MM.1S (cell line): ENCODE data around the gene ARL5B.
"Not testable (repeated sequence)": the region's sequence is repeated elsewhere in the genome, so short reads cannot be mapped to it uniquely, and the experiment has no call there.

Source experiments
- DNase-seq: peaks from one replicate; pipeline ENCODE4 v3.0.0-alpha.2; 2015
- H2AFZ ChIP-seq: fragments of 300-600 bp; sonication (generic); 2 replicates; pipeline ENCODE4 v1.6.0; 2016; ENCODE audit warnings: antibody characterized with exemption, low read length
- H3F3A ChIP-seq: fragments of 300-600 bp; sonication (generic); 2 replicates; pipeline ENCODE4 v1.6.1; 2016; ENCODE audit warnings: mild to moderate bottlenecking, antibody characterized with exemption, low read length, moderate library complexity, mixed read lengths; ENCODE audit not compliant: insufficient read depth
- H3K27ac ChIP-seq: fragments of 300-600 bp; sonication (generic); 2 replicates; pipeline ENCODE4 v1.5.1; 2016; ENCODE audit warnings: mild to moderate bottlenecking, low read length
- H3K27me3 ChIP-seq: fragments of 300-600 bp; sonication (generic); replicated peaks from 2 replicates; pipeline ENCODE4 v1.6.0; 2016; ENCODE audit warnings: low read length; ENCODE audit not compliant: insufficient read depth
- H3K36me3 ChIP-seq: fragments of 300-600 bp; sonication (generic); replicated peaks from 2 replicates; pipeline ENCODE4 v1.6.1; 2016; ENCODE audit warnings: mild to moderate bottlenecking, low read length, mixed read lengths; ENCODE audit not compliant: insufficient read depth
- H3K4me1 ChIP-seq: fragments of 300-600 bp; sonication (generic); 2 replicates; pipeline ENCODE4 v1.6.1; 2016; ENCODE audit warnings: low read length, mixed read lengths
- H3K4me2 ChIP-seq: fragments of 300-600 bp; sonication (generic); 2 replicates; pipeline ENCODE4 v1.6.0; 2016; ENCODE audit warnings: low read depth, low read length
- H3K4me3 ChIP-seq: fragments of 300-600 bp; sonication (generic); 2 replicates; pipeline ENCODE4 v1.5.1; 2016; ENCODE audit warnings: low read length, mixed read lengths
- H3K79me2 ChIP-seq: fragments of 300-600 bp; sonication (generic); 2 replicates; pipeline ENCODE4 v1.6.1; 2016; ENCODE audit warnings: mixed run types, low read length, mixed read lengths
- H3K9ac ChIP-seq: fragments of 300-600 bp; sonication (generic); 2 replicates; pipeline ENCODE4 v1.6.1; 2016; ENCODE audit warnings: low read length, mixed read lengths
- H3K9me2 ChIP-seq: fragments of 300-600 bp; sonication (generic); replicated peaks from 2 replicates; pipeline ENCODE4 v1.6.1; 2016; ENCODE audit warnings: mild to moderate bottlenecking, low read length, mixed read lengths; ENCODE audit not compliant: insufficient read depth
- H3K9me3 ChIP-seq: fragments of 300-600 bp; sonication (generic); replicated peaks from 2 replicates; pipeline ENCODE4 v1.6.1; 2016; ENCODE audit warnings: mild to moderate bottlenecking, low read length, mixed read lengths; ENCODE audit not compliant: insufficient read depth
- H4K20me1 ChIP-seq: fragments of 300-600 bp; sonication (generic); 2 replicates; pipeline ENCODE4 v1.6.1; 2016; ENCODE audit warnings: mild to moderate bottlenecking, low read length, moderate library complexity, mixed read lengths; ENCODE audit not compliant: insufficient read depth
- EZH2 ChIP-seq: fragments of 300-600 bp; sonication (generic); optimal IDR thresholded peaks from 2 replicates; pipeline ENCODE3; 2017; ENCODE audit warnings: low read depth, mild to moderate bottlenecking, antibody characterized with exemption, low read length, mixed read lengths
- EZH2phosphoT487 ChIP-seq: fragments of 300-600 bp; sonication (generic); IDR thresholded peaks from 2 replicates; pipeline ENCODE4 v1.6.1; 2018; ENCODE audit warnings: antibody characterized with exemption, low read length
- TF ChIP-seq, protein P1 (sequence below): fragments of 300-600 bp; sonication (generic); IDR thresholded peaks from 2 replicates; pipeline ENCODE4 v1.5.1; 2016; ENCODE audit warnings: antibody characterized with exemption, low read length, mixed read lengths

The ARL5B gene

DNA sequence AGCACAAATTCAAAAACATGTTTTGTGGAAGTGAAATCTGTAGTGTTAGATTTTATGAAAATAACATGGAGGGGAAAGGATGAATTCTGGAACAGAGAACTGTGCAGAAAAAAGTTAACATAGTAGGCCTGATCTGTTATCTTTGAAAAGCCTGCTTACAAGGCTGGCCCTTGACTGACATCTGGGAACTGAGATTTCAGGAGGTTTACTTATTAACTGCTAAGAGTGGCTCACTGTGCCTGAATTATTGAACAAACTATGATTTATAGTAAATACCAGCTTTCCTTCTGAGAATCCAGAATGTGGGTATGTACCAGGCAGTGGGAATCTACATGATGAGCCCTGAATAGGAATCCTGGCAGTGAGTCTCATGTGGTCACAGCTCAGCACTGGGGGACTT lies 38.4 kb upstream of the ARL5B start:
- no peak overlapping the region for H3K9ac ChIP-seq
- no peak for DNase-seq
- H3K36me3 ChIP-seq: no peaks in the 10 kb centered on the region
- H3K79me2 ChIP-seq: no peaks in the 10 kb centered on the region
- H3K27me3 ChIP-seq: no peaks in the 10 kb centered on the region
- H3K9me3 ChIP-seq: no peaks in the 10 kb centered on the region
- no peaks in the 10 kb centered on the region for H3K4me1 ChIP-seq
- no peak overlapping the region for H3K4me2 ChIP-seq
- no peaks in the 10 kb centered on the region for H3K9me2 ChIP-seq
- H3K4me3 ChIP-seq: no peak overlapping the region
- no peaks in the 10 kb centered on the region for H3F3A ChIP-seq
- TF ChIP-seq EZH2 (no peak), EZH2phosphoT487 (no peak)
- TF ChIP-seq, protein P1, sequence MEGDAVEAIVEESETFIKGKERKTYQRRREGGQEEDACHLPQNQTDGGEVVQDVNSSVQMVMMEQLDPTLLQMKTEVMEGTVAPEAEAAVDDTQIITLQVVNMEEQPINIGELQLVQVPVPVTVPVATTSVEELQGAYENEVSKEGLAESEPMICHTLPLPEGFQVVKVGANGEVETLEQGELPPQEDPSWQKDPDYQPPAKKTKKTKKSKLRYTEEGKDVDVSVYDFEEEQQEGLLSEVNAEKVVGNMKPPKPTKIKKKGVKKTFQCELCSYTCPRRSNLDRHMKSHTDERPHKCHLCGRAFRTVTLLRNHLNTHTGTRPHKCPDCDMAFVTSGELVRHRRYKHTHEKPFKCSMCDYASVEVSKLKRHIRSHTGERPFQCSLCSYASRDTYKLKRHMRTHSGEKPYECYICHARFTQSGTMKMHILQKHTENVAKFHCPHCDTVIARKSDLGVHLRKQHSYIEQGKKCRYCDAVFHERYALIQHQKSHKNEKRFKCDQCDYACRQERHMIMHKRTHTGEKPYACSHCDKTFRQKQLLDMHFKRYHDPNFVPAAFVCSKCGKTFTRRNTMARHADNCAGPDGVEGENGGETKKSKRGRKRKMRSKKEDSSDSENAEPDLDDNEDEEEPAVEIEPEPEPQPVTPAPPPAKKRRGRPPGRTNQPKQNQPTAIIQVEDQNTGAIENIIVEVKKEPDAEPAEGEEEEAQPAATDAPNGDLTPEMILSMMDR: no peak
- no peak overlapping the region for H2AFZ ChIP-seq
- no peak overlapping the region for H3K27ac ChIP-seq
- no peaks in the 10 kb centered on the region for H4K20me1 ChIP-seq

DNA sequence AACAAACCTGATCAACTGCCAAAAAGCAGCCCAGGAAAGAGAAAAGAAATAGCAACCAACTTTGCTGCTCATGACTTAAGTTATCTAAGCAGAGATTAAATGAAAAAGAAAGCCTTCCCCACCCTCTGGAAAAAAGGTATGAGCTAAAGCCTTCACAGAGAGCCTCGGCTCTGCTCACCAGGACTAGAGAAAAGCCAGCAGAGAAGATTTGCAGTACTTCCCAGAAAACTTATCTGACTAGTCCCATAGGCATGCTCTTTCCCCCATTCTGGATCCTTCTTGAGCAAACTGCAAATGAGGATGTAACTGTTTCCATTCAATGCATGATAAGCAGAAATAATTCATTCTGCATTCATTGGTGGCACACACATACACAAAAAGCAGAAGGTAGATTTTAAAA lies 35.6 kb upstream of the ARL5B start:
- H3K79me2 ChIP-seq, H3K4me2 ChIP-seq, H4K20me1 ChIP-seq, DNase-seq, H3K9me3 ChIP-seq, H2AFZ ChIP-seq, H3K36me3 ChIP-seq, H3K27me3 ChIP-seq, H3K27ac ChIP-seq, H3F3A ChIP-seq, H3K4me1 ChIP-seq, H3K9me2 ChIP-seq, H3K9ac ChIP-seq, H3K4me3 ChIP-seq: not testable (repeated sequence)

DNA sequence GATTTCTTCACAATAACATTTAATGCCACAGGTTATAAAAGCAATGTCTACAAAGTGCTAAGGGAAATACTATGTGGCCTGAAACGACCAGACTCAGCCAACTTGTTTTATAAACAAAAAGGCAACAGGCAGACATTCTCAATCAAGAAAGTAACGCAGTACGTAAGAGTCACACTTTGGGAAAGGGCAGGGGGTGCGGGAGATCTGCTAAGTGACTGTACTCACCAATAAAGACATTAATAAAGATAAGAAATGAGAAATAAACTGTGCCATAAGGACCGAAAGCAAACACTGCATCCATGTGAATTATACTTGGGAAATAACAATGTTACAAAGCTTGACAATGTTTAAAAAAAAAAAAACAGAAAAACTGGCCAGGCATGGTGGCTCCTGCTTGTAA lies 33.3 kb upstream of the ARL5B start:
- no peak overlapping the region for H3K27ac ChIP-seq
- no peak for TF ChIP-seq EZH2
- no peak for TF ChIP-seq EZH2phosphoT487
- TF ChIP-seq, protein P1: no peak

DNA sequence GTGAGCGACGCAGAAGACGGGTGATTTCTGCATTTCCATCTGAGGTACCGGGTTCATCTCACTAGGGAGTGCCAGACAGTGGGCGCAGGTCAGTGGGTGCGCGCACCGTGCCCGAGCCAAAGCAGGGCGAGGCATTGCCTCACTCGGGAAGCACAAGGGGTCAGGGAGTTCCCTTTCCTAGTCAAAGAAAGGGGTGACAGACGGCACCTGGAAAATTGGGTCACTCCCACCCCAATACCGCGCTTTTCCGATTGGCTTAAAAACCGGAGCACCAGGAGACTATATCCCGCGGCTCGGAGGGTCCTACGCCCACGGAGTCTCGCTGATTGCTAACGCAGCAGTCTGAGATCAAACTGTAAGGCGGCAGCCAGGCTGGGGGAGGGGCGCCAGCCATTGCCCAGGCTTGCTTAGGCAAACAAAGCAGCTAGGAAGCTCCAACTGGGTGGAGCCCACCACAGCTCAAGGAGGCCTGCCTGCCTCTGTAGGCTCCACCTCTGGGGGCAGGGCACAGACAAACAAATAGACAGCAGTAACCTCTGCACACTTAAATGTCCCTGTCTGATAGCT lies 31.7 kb upstream of the ARL5B start:
- not testable (repeated sequence) for H3K27ac ChIP-seq, H3K79me2 ChIP-seq, H3K9me2 ChIP-seq, H3F3A ChIP-seq, H3K4me2 ChIP-seq, H3K36me3 ChIP-seq, H3K9ac ChIP-seq, H4K20me1 ChIP-seq, H3K27me3 ChIP-seq, H3K9me3 ChIP-seq, H3K4me1 ChIP-seq, H2AFZ ChIP-seq
- peak overlapping the region; percentile 34; the same call in 1 of the 2 replicates for H3K4me3 ChIP-seq
- peak; percentile 25 for DNase-seq

More for the DNA sequence above, 33.3 kb upstream of the ARL5B start:
- Histone ChIP-seq H3F3A (no peaks in the 10 kb centered on the region), H3K9me3 (no peaks in the 10 kb centered on the region), H3K4me3 (no peak overlapping the region), H3K36me3 (no peaks in the 10 kb centered on the region), H3K4me1 (no peaks in the 10 kb centered on the region), H3K9me2 (no peaks in the 10 kb centered on the region), H4K20me1 (no peaks in the 10 kb centered on the region), H3K27me3 (no peaks in the 10 kb centered on the region), H2AFZ (no peak overlapping the region), H3K79me2 (no peaks in the 10 kb centered on the region), H3K4me2 (no peak overlapping the region), H3K9ac (no peak overlapping the region)
- DNase-seq: no peak

DNA sequence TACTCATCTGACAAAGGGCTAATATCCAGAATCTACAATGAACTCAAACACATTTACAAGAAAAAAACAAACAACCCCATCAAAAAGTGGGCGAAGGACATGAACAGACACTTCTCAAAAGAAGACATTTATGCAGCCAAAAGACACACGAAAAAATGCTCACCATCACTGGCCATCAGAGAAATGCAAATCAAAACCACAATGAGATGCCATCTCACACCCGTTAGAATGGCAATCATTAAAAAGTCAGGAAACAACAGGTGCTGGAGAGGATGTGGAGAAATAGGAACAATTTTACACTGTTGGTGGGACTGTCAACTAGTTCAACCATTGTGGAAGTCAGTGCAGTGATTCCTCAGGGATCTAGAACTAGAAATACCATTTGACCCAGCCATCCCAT lies 26.7 kb upstream of the ARL5B start:
- not testable (repeated sequence) for H3K79me2 ChIP-seq, DNase-seq, H3K4me1 ChIP-seq, H2AFZ ChIP-seq, H3K4me2 ChIP-seq, H3K27me3 ChIP-seq, H3K4me3 ChIP-seq, H3K27ac ChIP-seq, H3K36me3 ChIP-seq, H4K20me1 ChIP-seq, H3K9ac ChIP-seq, H3F3A ChIP-seq, H3K9me3 ChIP-seq, H3K9me2 ChIP-seq
